Peyer's patch (tissue), 4 donors: ENCODE measurements around the gene ZNF337.

ENCODE experiments used
- CTCF ChIP-seq, 6 experiments: fragments of 450-650 bp in 4 of 6; fragments of 200-600 bp in 2 of 6; sonication (generic) in 1 of 6; IDR thresholded peaks; one replicate each; pipeline ENCODE4 v1.5.1; 2017 to 2019; ENCODE audit warnings: antibody characterized with exemption in 6 of 6, mild to moderate bottlenecking in 3 of 6, moderate library complexity in 1 of 6
- POLR2A ChIP-seq, 2 donors: fragments of 450-650 bp; IDR thresholded peaks; one replicate each; pipeline ENCODE4 v1.5.1; 2017; ENCODE audit warnings: antibody characterized with exemption in 2 of 2, mild to moderate bottlenecking in 2 of 2, moderate library complexity in 2 of 2

- TF ChIP-seq CTCF (IDR thresholded peaks at IDR 0.05) = no peak
- TF ChIP-seq POLR2A (IDR thresholded peaks at IDR 0.05) = no peak
Observed at GRCh38 chr20:25695532-25696370, 902 bp downstream of the ZNF337 start.
